Gastrocnemius medialis (tissue), 4 donors: ENCODE results near the gene SNCB. TPM values are rescaled to one million over a fixed set of nuclear protein-coding genes. Genes with fewer than 3 reads are reported as not detected.

ENCODE experiments used
- ATAC-seq, 2 donors: fragments of 150-250 bp; one replicate each; pipeline ENCODE4 v1.9.1; 2016
- DNase-seq, 2 donors: peaks; one replicate each; pipeline ENCODE4 v3.0.0-alpha.2; 2019
- H3K27ac ChIP-seq, 4 donors: fragments of 200-600 bp; sonication (generic); 1 replicate in 1 of 4; 2 replicates in 3 of 4; pipeline ENCODE4 v1.5.1; 2016 to 2018; ENCODE audit warnings: mild to moderate bottlenecking in 2 of 4, moderate library complexity in 1 of 4
- H3K27me3 ChIP-seq, 3 donors: fragments of 200-600 bp; sonication (generic) in 2 of 3; 1 replicate in 1 of 3; 2 replicates in 2 of 3; pipeline versions ENCODE4 v1.5.1 to v1.6.0; 2016 to 2019; ENCODE audit warnings: mild to moderate bottlenecking in 1 of 3, moderate library complexity in 1 of 3
- H3K36me3 ChIP-seq, 2 donors: fragments of 200-600 bp; sonication (generic) in 1 of 2; one replicate each; pipeline ENCODE4 v1.5.1; 2017 to 2018
- H3K4me1 ChIP-seq, 2 donors: fragments of 200-600 bp; sonication (generic) in 1 of 2; one replicate each; pipeline ENCODE4 v1.5.1; 2016 to 2017; ENCODE audit warnings: mild to moderate bottlenecking in 2 of 2
- H3K4me3 ChIP-seq, 4 donors: fragments of 200-600 bp; sonication (generic) in 3 of 4; 1 replicate in 1 of 4; 2 replicates in 3 of 4; pipeline ENCODE4 v1.5.1; 2016 to 2019; ENCODE audit warnings: mild to moderate bottlenecking in 2 of 4
- H3K9me3 ChIP-seq, 3 donors: fragments of 200-600 bp; sonication (generic) in 2 of 3; 1 replicate in 1 of 3; 2 replicates in 2 of 3; pipeline ENCODE4 v1.5.1; 2016 to 2019
- CTCF ChIP-seq, 5 experiments: fragments of 450-650 bp in 3 of 5; fragments of 200-600 bp in 2 of 5; sonication (generic) in 2 of 5; IDR thresholded peaks in 4 of 5; conservative IDR thresholded peaks in 1 of 5; 1 replicate in 4 of 5; 2 replicates in 1 of 5; pipeline ENCODE4 v1.5.1; 2016 to 2019; ENCODE audit warnings: antibody characterized with exemption in 5 of 5, mild to moderate bottlenecking in 3 of 5, moderate library complexity in 3 of 5
- POLR2A ChIP-seq, 2 donors: fragments of 450-650 bp; IDR thresholded peaks; one replicate each; pipeline ENCODE4 v1.6.1; 2017; ENCODE audit warnings: antibody characterized with exemption in 2 of 2, mild to moderate bottlenecking in 2 of 2, moderate library complexity in 2 of 2
- in situ Hi-C, 4 donors: fragments of 200-750 bp; cut with MboI; loops; one replicate each; pipeline versions ENCODE4 v1.15.0 to v1.8.0; 2017; ENCODE audit warnings: low sequenced_read_pairs in 4 of 4
- intact Hi-C: fragments of 100-400 bp; cut with DNase I; formaldehyde crosslinking; loops from one replicate; pipeline ENCODE4 v1.15.1; 2023; ENCODE audit warnings: low total_unique reads
- total RNA-seq, 4 donors: library from RNA; depleted of rRNA; stranded (reverse); fragments of >200 nt; gene quantifications; one replicate each; pipeline versions ENCODE4 v1.1.0 to v1.2.3, GENCODE V29; 2016

The SNCB gene
- total RNA-seq, 4 donors from 2014 or later = 0.20 TPM; not detected in 3

GRCh38 chr5:176627582-176627981 is 2.8 kb downstream of the SNCB start:
- ATAC-seq = no peak
- DNase-seq = no peak
- Histone ChIP-seq H3K4me1 (peaks cover 5 to 10% of the 10 kb centered on the region in 2 donors), H3K27me3 (peaks cover 17 to 30% (median 18%) of the 10 kb centered on the region in 3 donors), H3K27ac (no peak overlapping the region), H3K36me3 (no peaks in the 10 kb centered on the region), H3K9me3 (no peaks in the 10 kb centered on the region), H3K4me3 (no peak overlapping the region)
- TF ChIP-seq CTCF (IDR thresholded peaks at IDR 0.05 in 4 of 5, conservative IDR thresholded peaks at IDR 0.05 in 1 of 5) (no peak), POLR2A (IDR thresholded peaks at IDR 0.05) (no peak)
- in situ Hi-C loops = no loop called here
- intact Hi-C loops = no loop called here

GRCh38 chr5:176626876-176627236 is 3.5 kb downstream of the SNCB start:
- TF ChIP-seq CTCF (IDR thresholded peaks at IDR 0.05 in 4 of 5, conservative IDR thresholded peaks at IDR 0.05 in 1 of 5) = no peak
- no peak for TF ChIP-seq POLR2A (IDR thresholded peaks at IDR 0.05)
- intact Hi-C loops = no loop called here

GRCh38 chr5:176625966-176626875 is 4.1 kb downstream of the SNCB start:
- no peaks in the 10 kb centered on the region for H3K9me3 ChIP-seq
- no peak overlapping the region for H3K4me3 ChIP-seq
- intact Hi-C loops (no loop called here), in situ Hi-C loops (no loop called here)
- ATAC-seq (no peak), DNase-seq (no peak)
- H3K36me3 ChIP-seq = no peaks in the 10 kb centered on the region
- H3K27me3 ChIP-seq = peaks cover 17 to 30% (median 18%) of the 10 kb centered on the region in 3 donors
- no peak overlapping the region for H3K27ac ChIP-seq
- H3K4me1 ChIP-seq = peaks cover 9 to 16% of the 10 kb centered on the region in 2 donors
- TF ChIP-seq CTCF (IDR thresholded peaks at IDR 0.05 in 4 of 5, conservative IDR thresholded peaks at IDR 0.05 in 1 of 5) (no peak), POLR2A (IDR thresholded peaks at IDR 0.05) (no peak)

More at GRCh38 chr5:176626876-176627236, 3.5 kb downstream of the SNCB start:
- ATAC-seq (no peak), DNase-seq (no peak)
- peaks cover 3 to 10% of the 10 kb centered on the region in 2 donors for H3K4me1 ChIP-seq
- H3K9me3 ChIP-seq = no peaks in the 10 kb centered on the region
- H3K27ac ChIP-seq = no peak overlapping the region
- peaks cover 17 to 30% (median 18%) of the 10 kb centered on the region in 3 donors for H3K27me3 ChIP-seq
- no peaks in the 10 kb centered on the region for H3K36me3 ChIP-seq
- in situ Hi-C loops = no loop called here
- H3K4me3 ChIP-seq = no peak overlapping the region

GRCh38 chr5:176625512-176625911 is 4.8 kb downstream of the SNCB start:
- no peaks in the 10 kb centered on the region for H3K9me3 ChIP-seq
- H3K4me1 ChIP-seq = peaks cover 16 to 22% of the 10 kb centered on the region in 2 donors
- H3K27ac ChIP-seq = no peak overlapping the region
- no peak overlapping the region for H3K4me3 ChIP-seq
- DNase-seq (no peak), ATAC-seq (no peak)
- intact Hi-C loops = no loop called here
- peaks cover 18 to 37% (median 24%) of the 10 kb centered on the region in 3 donors for H3K27me3 ChIP-seq
- TF ChIP-seq POLR2A (IDR thresholded peaks at IDR 0.05) (no peak), CTCF (IDR thresholded peaks at IDR 0.05 in 4 of 5, conservative IDR thresholded peaks at IDR 0.05 in 1 of 5) (no peak)
- H3K36me3 ChIP-seq = no peaks in the 10 kb centered on the region
- in situ Hi-C loops = no loop called here
